HCT116 (cell line): ENCODE results near the gene POU2AF1. TPM values are rescaled to one million over a fixed set of nuclear protein-coding genes. Genes with fewer than 3 reads are reported as not detected.
A peak's percentile ranks its signal among the peaks of the same experiment; 100 is the strongest.

ENCODE experiments used
- ATAC-seq: fragments of 200-7000 bp; cut with Tn5 transposase; 2 replicates; pipeline ENCODE4 v1.9.1; 2020; ENCODE audit warnings: mild to moderate bottlenecking, moderate library complexity
- BruUV-seq: library from RNA; stranded (reverse); fragments of 400-500 nt; replicated peaks from 2 replicates; lab custom pipeline; 2021; lab: Mats Ljungman, UMichigan
- CTCF ChIA-PET: fragments of 300-600 bp; sonication (Branson Sonifier 250); formaldehyde crosslinking; loops from one replicate; lab custom pipeline; 2021; ENCODE audit warnings: antibody characterized with exemption; lab: Charles Lee
- POLR2A ChIA-PET: fragments of 300-600, 350-600 bp; sonication (Branson Sonifier 250); formaldehyde crosslinking; loops from one replicate; lab custom pipeline; 2021; ENCODE audit warnings: antibody characterized with exemption; lab: Charles Lee
- RAD21 ChIA-PET, 2 experiments: fragments of 300-600 bp; sonication (Branson Sonifier 250); formaldehyde crosslinking; loops; one replicate each; lab custom pipeline; 2023; ENCODE audit warnings: low total read pairs in 2 of 2; ENCODE audit not compliant: uncharacterized antibody in 2 of 2, unreplicated experiment in 2 of 2, low non-redundant PET in 1 of 2; lab: Charles Lee
- DNase-seq: peaks from one replicate; pipeline ENCODE4 v3.0.0-alpha.2; 2010; ENCODE audit warnings: low read depth, low spot score
- H2AFZ ChIP-seq: fragments of 200-600 bp; shearing (Covaris generic), sonication (generic); 2 replicates; pipeline ENCODE4 v1.6.1; 2017; ENCODE audit warnings: low read depth, mixed run types, mixed read lengths, antibody characterized with exemption, low read length; ENCODE audit not compliant: poor library complexity, severe bottlenecking
- H3K27ac ChIP-seq: 2 replicates; pipeline ENCODE4 v1.5.1; 2012; ENCODE audit warnings: low read depth, low read length
- H3K27me3 ChIP-seq: fragments of 200-600 bp; sonication (generic); 2 replicates; pipeline ENCODE4 v1.6.1; 2016; ENCODE audit warnings: mixed run types, low read length, mixed read lengths; ENCODE audit not compliant: insufficient read depth
- H3K36me3 ChIP-seq, 2 experiments: fragments of 200-500 bp in 1 of 2; fragments of 200-600 bp in 1 of 2; sonication (Bioruptor generic) in 1 of 2; sonication (generic) in 1 of 2; 2 replicates each; pipeline versions ENCODE4 v1.5.1 to v1.6.1; 2014 to 2016; ENCODE audit warnings: low read length in 2 of 2, inconsistent platforms in 1 of 2, mixed read lengths in 1 of 2, mixed run types in 1 of 2; ENCODE audit not compliant: insufficient read depth in 2 of 2, control insufficient read depth in 1 of 2
- H3K4me1 ChIP-seq, 2 experiments: fragments of 200-600 bp in 1 of 2; sonication (generic) in 1 of 2; 2 replicates each; pipeline versions ENCODE4 v1.5.1 to v1.6.1; 2012 to 2017; ENCODE audit warnings: low read length in 2 of 2, inconsistent platforms in 1 of 2, mild to moderate bottlenecking in 1 of 2, mixed read lengths in 1 of 2, mixed run types in 1 of 2, moderate library complexity in 1 of 2; ENCODE audit not compliant: insufficient read depth in 2 of 2, control insufficient read depth in 1 of 2
- H3K4me2 ChIP-seq: fragments of 200-600 bp; sonication (generic); 2 replicates; pipeline ENCODE4 v1.6.1; 2017; ENCODE audit warnings: mixed run types, low read length, mixed read lengths
- H3K4me3 ChIP-seq, 2 experiments: fragments of 200-600 bp in 1 of 2; sonication (generic) in 1 of 2; replicated peaks in 1 of 2; 2 replicates each; pipeline ENCODE4 v1.5.1; 2011 to 2016; ENCODE audit warnings: low read length in 2 of 2, control low read depth in 1 of 2, low read depth in 1 of 2, mild to moderate bottlenecking in 1 of 2, mixed read lengths in 1 of 2, mixed run types in 1 of 2
- H3K79me2 ChIP-seq: fragments of 200-600 bp; sonication (generic); 2 replicates; pipeline ENCODE4 v1.6.1; 2017; ENCODE audit warnings: mild to moderate bottlenecking, mixed run types, low read length, moderate library complexity, mixed read lengths; ENCODE audit not compliant: insufficient read depth
- H3K9ac ChIP-seq: fragments of 200-600 bp; sonication (generic); 2 replicates; pipeline ENCODE4 v1.6.1; 2016; ENCODE audit warnings: low read length, mixed read lengths
- H3K9me2 ChIP-seq: fragments of 200-600 bp; sonication (generic), shearing (Covaris generic); 2 replicates; pipeline ENCODE4 v1.6.1; 2017; ENCODE audit warnings: mixed run types, mild to moderate bottlenecking, moderate library complexity; ENCODE audit not compliant: insufficient read depth
- H3K9me3 ChIP-seq, 2 experiments: fragments of 200-500 bp in 1 of 2; fragments of 200-600 bp in 1 of 2; sonication (Bioruptor generic) in 1 of 2; sonication (generic) in 1 of 2; 2 replicates each; pipeline ENCODE4 v1.6.1; 2014 to 2017; ENCODE audit warnings: low read length in 2 of 2, mixed read lengths in 2 of 2, inconsistent platforms in 1 of 2, low read depth in 1 of 2, mild to moderate bottlenecking in 1 of 2, mixed run types in 1 of 2, moderate library complexity in 1 of 2; ENCODE audit not compliant: control insufficient read depth in 1 of 2, insufficient read depth in 1 of 2
- H4K20me1 ChIP-seq: fragments of 200-600 bp; sonication (generic), shearing (Covaris generic); 2 replicates; pipeline ENCODE4 v1.6.1; 2017; ENCODE audit warnings: mixed run types, mild to moderate bottlenecking, moderate library complexity; ENCODE audit not compliant: insufficient read depth
- CEBPB ChIP-seq: IDR thresholded peaks from 2 replicates; pipeline ENCODE4 v1.6.1; 2012; ENCODE audit warnings: low read depth
- EGR1 ChIP-seq: IDR thresholded peaks from 2 replicates; pipeline ENCODE4 v1.6.1; 2012; ENCODE audit warnings: low read depth
- FOSL1 ChIP-seq: IDR thresholded peaks from 2 replicates; pipeline ENCODE4 v1.6.1; 2012; ENCODE audit warnings: low read depth
- POLR2A ChIP-seq: IDR thresholded peaks from 2 replicates; pipeline ENCODE4 v1.7.0; 2011; ENCODE audit warnings: borderline replicate concordance; ENCODE audit not compliant: insufficient read depth, insufficient read length; ENCODE audit errors: extremely low read depth
- RAD21 ChIP-seq: IDR thresholded peaks from 2 replicates; pipeline ENCODE4 v1.6.1; 2012; ENCODE audit warnings: low read depth, mild to moderate bottlenecking
- SIN3A ChIP-seq: IDR thresholded peaks from 2 replicates; pipeline ENCODE4 v1.6.1; 2012; ENCODE audit warnings: low read depth
- SRF ChIP-seq: IDR thresholded peaks from 2 replicates; pipeline ENCODE4 v1.6.1; 2012; ENCODE audit warnings: low read depth
- YY1 ChIP-seq: IDR thresholded peaks from 2 replicates; pipeline ENCODE4 v1.6.1; 2011; ENCODE audit warnings: low read length, low read depth, moderate library complexity, mild to moderate bottlenecking; ENCODE audit not compliant: insufficient replicate concordance; ENCODE audit errors: extremely low read depth
- ZNF274 ChIP-seq: fragments of 200-500 bp; sonication (Bioruptor generic); IDR thresholded peaks from 2 replicates; pipeline ENCODE4 v1.6.1; 2014; ENCODE audit warnings: mild to moderate bottlenecking, low read depth, low read length, inconsistent platforms
- intact Hi-C: fragments of 100-400 bp; cut with micrococcal nuclease; formaldehyde crosslinking; loops from 2 replicates; pipeline ENCODE4 v1.10.0; 2022
- total RNA-seq: library from RNA; stranded (reverse); gene quantifications from one replicate; pipeline ENCODE4 v1.2.1, GENCODE V29; 2021; ENCODE audit not compliant: unreplicated experiment
- TF ChIP-seq, protein P1 (sequence below): IDR thresholded peaks from 2 replicates; pipeline ENCODE4 v1.6.1; 2011; ENCODE audit warnings: mild to moderate bottlenecking, low read length, moderate library complexity; ENCODE audit not compliant: insufficient replicate concordance; ENCODE audit errors: extremely low read depth
- TF ChIP-seq, protein P2 (sequence below): IDR thresholded peaks from 2 replicates; pipeline ENCODE4 v1.6.1; 2012; ENCODE audit warnings: low read depth

The POU2AF1 gene
- total RNA-seq, 1 experiment from 2014 or later = 0.17 TPM

DNA sequence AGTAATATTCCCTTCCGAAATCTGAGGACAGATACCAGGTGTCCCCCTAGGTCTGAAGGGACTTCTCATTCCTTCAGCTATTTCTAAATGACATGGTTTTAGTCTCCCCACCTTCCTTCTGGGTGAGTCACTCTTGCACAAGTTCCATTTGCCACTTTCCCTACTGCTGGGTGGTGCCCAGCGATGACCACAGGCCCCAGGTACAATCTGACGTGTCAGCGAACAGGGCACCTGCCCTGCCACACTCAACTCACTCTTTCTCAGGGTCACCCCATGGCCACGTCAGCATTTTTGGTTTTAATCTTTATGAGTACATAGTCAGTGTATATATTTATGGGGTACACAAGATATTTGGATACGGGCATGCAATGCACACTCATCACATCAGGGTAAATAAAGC lies 17.2 kb downstream of the POU2AF1 start:
- intact Hi-C loops = no loop called here
- no TSS peak for BruUV-seq
- Histone ChIP-seq H3K36me3 (no peaks in the 10 kb centered on the region), H3K4me1 (no peaks in the 10 kb centered on the region), H3K9ac (no peak overlapping the region), H3K27me3 (no peaks in the 10 kb centered on the region), H2AFZ (no peak overlapping the region), H4K20me1 (no peaks in the 10 kb centered on the region), H3K79me2 (no peaks in the 10 kb centered on the region), H3K4me2 (no peak overlapping the region), H3K27ac (no peak overlapping the region), H3K4me3 (no peak overlapping the region), H3K9me2 (no peaks in the 10 kb centered on the region), H3K9me3 (no peaks in the 10 kb centered on the region)
- ATAC-seq = no peak
- RAD21 ChIA-PET = no interaction called here
- CTCF ChIA-PET = no interaction called here
- TF ChIP-seq EGR1 = no peak
- no peak for TF ChIP-seq RAD21
- TF ChIP-seq CEBPB = peak; percentile 19; the same call in 1 of the 2 replicates
- TF ChIP-seq, protein P1, sequence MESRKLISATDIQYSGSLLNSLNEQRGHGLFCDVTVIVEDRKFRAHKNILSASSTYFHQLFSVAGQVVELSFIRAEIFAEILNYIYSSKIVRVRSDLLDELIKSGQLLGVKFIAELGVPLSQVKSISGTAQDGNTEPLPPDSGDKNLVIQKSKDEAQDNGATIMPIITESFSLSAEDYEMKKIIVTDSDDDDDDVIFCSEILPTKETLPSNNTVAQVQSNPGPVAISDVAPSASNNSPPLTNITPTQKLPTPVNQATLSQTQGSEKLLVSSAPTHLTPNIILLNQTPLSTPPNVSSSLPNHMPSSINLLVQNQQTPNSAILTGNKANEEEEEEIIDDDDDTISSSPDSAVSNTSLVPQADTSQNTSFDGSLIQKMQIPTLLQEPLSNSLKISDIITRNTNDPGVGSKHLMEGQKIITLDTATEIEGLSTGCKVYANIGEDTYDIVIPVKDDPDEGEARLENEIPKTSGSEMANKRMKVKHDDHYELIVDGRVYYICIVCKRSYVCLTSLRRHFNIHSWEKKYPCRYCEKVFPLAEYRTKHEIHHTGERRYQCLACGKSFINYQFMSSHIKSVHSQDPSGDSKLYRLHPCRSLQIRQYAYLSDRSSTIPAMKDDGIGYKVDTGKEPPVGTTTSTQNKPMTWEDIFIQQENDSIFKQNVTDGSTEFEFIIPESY = no peak
- no peak for DNase-seq
- POLR2A ChIA-PET = no interaction called here

DNA sequence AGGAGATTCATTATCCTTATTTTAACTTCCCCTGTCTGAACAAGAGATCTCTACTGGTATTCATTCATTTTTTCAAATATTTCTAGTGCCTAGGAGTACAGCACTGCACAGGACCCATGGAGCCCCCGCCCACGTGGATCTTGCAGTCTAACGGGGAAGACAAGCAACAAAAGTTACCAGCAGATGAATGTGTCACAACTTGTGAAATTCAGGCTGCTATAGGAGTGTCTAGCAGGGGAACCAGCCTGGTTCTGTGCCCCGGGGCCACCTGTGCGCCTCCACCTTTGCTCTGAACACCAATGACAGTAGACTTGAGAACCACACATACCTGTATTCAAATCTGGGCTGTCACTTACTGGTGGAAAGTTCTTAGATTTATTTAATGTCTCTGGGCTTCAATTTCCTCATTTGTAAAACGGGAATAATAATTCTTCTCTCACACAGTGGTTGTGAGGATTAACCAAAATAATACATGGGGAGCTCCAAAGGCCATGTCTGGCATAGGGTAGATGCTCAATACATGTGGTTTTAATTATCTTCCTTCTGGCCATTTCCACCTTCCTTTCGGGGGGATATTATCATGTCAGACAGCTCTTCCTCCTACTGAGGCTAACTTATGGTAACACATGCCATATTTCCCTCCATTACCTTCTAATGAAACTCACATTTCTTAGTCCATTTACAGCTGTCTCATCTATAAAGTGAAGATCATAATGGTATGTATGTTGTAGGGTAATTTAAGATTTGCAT lies 17.8 kb downstream of the POU2AF1 start:
- H3K4me3 ChIP-seq = no peak overlapping the region
- BruUV-seq = no TSS peak
- POLR2A ChIA-PET = no interaction called here
- RAD21 ChIA-PET = no interaction called here
- intact Hi-C loops = no loop called here
- no peaks in the 10 kb centered on the region for H3K79me2 ChIP-seq
- no peaks in the 10 kb centered on the region for H3K4me1 ChIP-seq
- no peak for DNase-seq
- H3K9me3 ChIP-seq = no peaks in the 10 kb centered on the region
- H3K4me2 ChIP-seq = no peak overlapping the region
- TF ChIP-seq SIN3A (no peak), SRF (no peak), YY1 (no peak), EGR1 (no peak), RAD21 (no peak), FOSL1 (no peak), POLR2A (no peak), ZNF274 (no peak), CEBPB (no peak)
- TF ChIP-seq, protein P2, sequence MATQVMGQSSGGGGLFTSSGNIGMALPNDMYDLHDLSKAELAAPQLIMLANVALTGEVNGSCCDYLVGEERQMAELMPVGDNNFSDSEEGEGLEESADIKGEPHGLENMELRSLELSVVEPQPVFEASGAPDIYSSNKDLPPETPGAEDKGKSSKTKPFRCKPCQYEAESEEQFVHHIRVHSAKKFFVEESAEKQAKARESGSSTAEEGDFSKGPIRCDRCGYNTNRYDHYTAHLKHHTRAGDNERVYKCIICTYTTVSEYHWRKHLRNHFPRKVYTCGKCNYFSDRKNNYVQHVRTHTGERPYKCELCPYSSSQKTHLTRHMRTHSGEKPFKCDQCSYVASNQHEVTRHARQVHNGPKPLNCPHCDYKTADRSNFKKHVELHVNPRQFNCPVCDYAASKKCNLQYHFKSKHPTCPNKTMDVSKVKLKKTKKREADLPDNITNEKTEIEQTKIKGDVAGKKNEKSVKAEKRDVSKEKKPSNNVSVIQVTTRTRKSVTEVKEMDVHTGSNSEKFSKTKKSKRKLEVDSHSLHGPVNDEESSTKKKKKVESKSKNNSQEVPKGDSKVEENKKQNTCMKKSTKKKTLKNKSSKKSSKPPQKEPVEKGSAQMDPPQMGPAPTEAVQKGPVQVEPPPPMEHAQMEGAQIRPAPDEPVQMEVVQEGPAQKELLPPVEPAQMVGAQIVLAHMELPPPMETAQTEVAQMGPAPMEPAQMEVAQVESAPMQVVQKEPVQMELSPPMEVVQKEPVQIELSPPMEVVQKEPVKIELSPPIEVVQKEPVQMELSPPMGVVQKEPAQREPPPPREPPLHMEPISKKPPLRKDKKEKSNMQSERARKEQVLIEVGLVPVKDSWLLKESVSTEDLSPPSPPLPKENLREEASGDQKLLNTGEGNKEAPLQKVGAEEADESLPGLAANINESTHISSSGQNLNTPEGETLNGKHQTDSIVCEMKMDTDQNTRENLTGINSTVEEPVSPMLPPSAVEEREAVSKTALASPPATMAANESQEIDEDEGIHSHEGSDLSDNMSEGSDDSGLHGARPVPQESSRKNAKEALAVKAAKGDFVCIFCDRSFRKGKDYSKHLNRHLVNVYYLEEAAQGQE = no peak
- TF ChIP-seq, all 23 proteins: peak for 0
- H2AFZ ChIP-seq = no peak overlapping the region
- no peak overlapping the region for H3K27ac ChIP-seq
- no peak for ATAC-seq
- no peak overlapping the region for H3K9ac ChIP-seq
- H3K9me2 ChIP-seq = no peaks in the 10 kb centered on the region
- H3K27me3 ChIP-seq = no peaks in the 10 kb centered on the region
- H3K36me3 ChIP-seq = no peaks in the 10 kb centered on the region
- CTCF ChIA-PET = no interaction called here
- no peaks in the 10 kb centered on the region for H4K20me1 ChIP-seq
